Measurements from ENCODE around the gene PROX1. TPM values are rescaled to one million over a fixed set of nuclear protein-coding genes. Genes with fewer than 3 reads are reported as not detected.

PROX1 gene
- total and polyA plus RNA-seq, 2 donors (not counting 1 experiment from before 2014, with no cell fraction given) = 0.24 to 3.8 TPM

- Histone ChIP-seq H3K36me3 (replicated peaks in 1 of 2; ENCODE audit: control extremely low read depth in 1 of 2, control insufficient read depth in 1 of 2, extremely low read depth in 1 of 2, insufficient read depth in 2 of 2, low read length in 1 of 2) (no peaks in the 10 kb centered on the region), H4K20me1 (ENCODE audit: control insufficient read depth, insufficient read depth, low read length, poor library complexity, severe bottlenecking) (no peaks in the 10 kb centered on the region), H3K4me1 (ENCODE audit: control insufficient read depth in 2 of 2, insufficient read depth in 2 of 2, low read length in 2 of 2) (no peaks in the 10 kb centered on the region), H3K9me3 (ENCODE audit: control extremely low read depth in 1 of 3, control insufficient read depth in 2 of 3, insufficient read depth in 1 of 3, low read length in 2 of 3) (peaks cover 0 to 1% (median 0%) of the 10 kb centered on the region in 3 donors), H2AFZ (ENCODE audit: insufficient read depth, low read depth, low read length, poor library complexity, severe bottlenecking) (no peak overlapping the region), H3K27ac (ENCODE audit: low read length in 2 of 2) (no peak overlapping the region), H3K27me3 (replicated peaks in 1 of 4; ENCODE audit: control extremely low read depth in 1 of 4, control insufficient read depth in 3 of 4, insufficient read depth in 4 of 4, low read length in 3 of 4) (peaks cover 0 to 2% (median 0%) of the 10 kb centered on the region in 4 experiments), H3K4me2 (replicated peaks; ENCODE audit: low read depth, low read length, poor library complexity, severe bottlenecking) (no peak overlapping the region), H3K9ac (ENCODE audit: low read length) (no peak overlapping the region), H3K79me2 (ENCODE audit: control insufficient read depth, insufficient read depth, low read length) (no peaks in the 10 kb centered on the region), H3K4me3 (ENCODE audit: control extremely low read depth in 1 of 5, extremely low read depth in 1 of 5, insufficient read depth in 1 of 5, low read depth in 2 of 5, low read length in 4 of 5) (no peak overlapping the region)
- intact Hi-C loops (cut with micrococcal nuclease) = no loop called here
- Mint-ChIP-seq H3K4me3 (no peak overlapping the region), H3K4me1 (no peaks in the 10 kb centered on the region), H3K27me3 (peaks cover 6% of the 10 kb centered on the region), H3K9me3 (ENCODE audit: insufficient read depth) (peaks cover 11% of the 10 kb centered on the region), H3K27ac (no peak overlapping the region)
- WGBS (ENCODE audit: insufficient coverage) = 80% methylated on average over 1 of the region's 4 CpGs
- ChIA-PET CTCF (no interaction called here), POLR2A (no interaction called here)
- ATAC-seq (ENCODE audit: low read depth) (no peak), DNase-seq (no peak)
- TF ChIP-seq CTCF (IDR thresholded peaks at IDR 0.05) (no peak), EZH2 (IDR thresholded peaks at IDR 0.05; ENCODE audit: borderline replicate concordance, insufficient read depth, low read depth, low read length, poor library complexity, severe bottlenecking) (no peak)
Measured at GRCh38 chr1:214044438-214045214, 56.9 kb downstream of the PROX1 start.

All from B cell (primary cell).